Muscle layer of duodenum (tissue), 2 donors: ENCODE data around the gene GGCT.

Experiments
- H3K27ac ChIP-seq: one replicate; pipeline ENCODE4 v1.7.0; 2013; ENCODE audit warnings: mild to moderate bottlenecking, low read length
- H3K27me3 ChIP-seq: one replicate; pipeline ENCODE4 v1.7.0; 2013; ENCODE audit warnings: low read depth, mild to moderate bottlenecking, control low read depth, low read length
- H3K36me3 ChIP-seq, 2 donors: one replicate each; pipeline ENCODE4 v1.7.0; 2013; ENCODE audit warnings: low read length in 2 of 2, control low read depth in 1 of 2, mild to moderate bottlenecking in 1 of 2; ENCODE audit not compliant: insufficient read depth in 2 of 2, control insufficient read depth in 1 of 2
- H3K4me1 ChIP-seq, 2 donors: one replicate each; pipeline ENCODE4 v1.7.0; 2013; ENCODE audit warnings: low read length in 2 of 2, mild to moderate bottlenecking in 2 of 2, control low read depth in 1 of 2, moderate library complexity in 1 of 2; ENCODE audit not compliant: insufficient read depth in 2 of 2, control insufficient read depth in 1 of 2
- H3K4me3 ChIP-seq, 2 donors: one replicate each; pipeline ENCODE4 v1.7.0; 2013; ENCODE audit warnings: low read length in 2 of 2, low read depth in 1 of 2, mild to moderate bottlenecking in 1 of 2
- H3K9me3 ChIP-seq, 2 donors: one replicate each; pipeline ENCODE4 v1.7.0; 2013; ENCODE audit warnings: low read length in 2 of 2, control low read depth in 1 of 2, mild to moderate bottlenecking in 1 of 2; ENCODE audit not compliant: control insufficient read depth in 1 of 2
- donor health status: healthy.

GGCT gene

DNA sequence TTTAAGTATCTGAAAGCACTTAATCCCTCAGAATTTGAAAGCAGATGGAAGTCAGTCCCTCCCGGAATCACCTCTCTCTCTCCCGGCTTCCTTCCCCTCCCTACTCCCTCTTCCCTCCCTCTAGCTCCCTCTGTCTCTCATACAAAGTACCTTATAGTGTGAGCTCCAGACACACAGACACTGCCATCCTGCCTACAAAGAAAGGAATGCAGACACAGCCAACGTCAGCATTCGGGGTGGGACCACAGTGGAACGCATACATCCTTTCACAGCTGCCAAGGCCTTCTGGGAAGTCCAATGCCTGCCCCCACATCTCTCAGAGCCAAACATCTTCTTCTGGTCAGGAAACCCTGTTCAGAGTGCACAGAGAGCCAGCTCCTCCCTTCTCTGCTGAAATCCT lies 35.3 kb downstream of the GGCT start:
- Histone ChIP-seq H3K36me3 (peaks cover 0 to 3% of the 10 kb centered on the region in 2 donors), H3K4me1 (peaks cover 35 to 50% of the 10 kb centered on the region in 2 donors), H3K27me3 (no peaks in the 10 kb centered on the region), H3K9me3 (no peaks in the 10 kb centered on the region), H3K4me3 (peak overlapping the region in 1 of 2 donors; percentile 10), H3K27ac (peak overlapping the region; percentile 89)

DNA sequence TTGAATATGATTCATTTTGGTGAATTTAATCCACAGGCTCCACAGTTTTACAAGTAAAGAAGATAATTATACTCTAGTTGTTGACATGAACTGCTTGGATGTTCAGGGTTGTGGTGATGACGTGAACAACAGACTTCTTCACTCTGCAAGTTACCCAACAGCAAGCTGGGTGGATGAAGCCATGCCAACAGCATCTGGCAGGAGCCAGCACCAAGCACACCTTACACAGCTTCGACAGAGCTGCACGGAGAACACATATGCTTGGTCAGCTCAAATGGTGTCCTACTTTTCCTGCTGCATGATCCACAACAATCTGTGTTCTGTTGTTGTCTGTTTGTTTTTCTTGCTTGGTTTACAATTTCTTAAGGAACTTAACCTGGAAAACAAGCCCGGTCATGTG lies 35.8 kb downstream of the GGCT start:
- Histone ChIP-seq H3K4me1 (peaks cover 35 to 48% of the 10 kb centered on the region in 2 donors), H3K9me3 (no peaks in the 10 kb centered on the region), H3K36me3 (peaks cover 0 to 3% of the 10 kb centered on the region in 2 donors), H3K27ac (peak overlapping the region; percentile 89), H3K27me3 (no peaks in the 10 kb centered on the region), H3K4me3 (peak overlapping the region in 1 of 2 donors; percentile 10)

DNA sequence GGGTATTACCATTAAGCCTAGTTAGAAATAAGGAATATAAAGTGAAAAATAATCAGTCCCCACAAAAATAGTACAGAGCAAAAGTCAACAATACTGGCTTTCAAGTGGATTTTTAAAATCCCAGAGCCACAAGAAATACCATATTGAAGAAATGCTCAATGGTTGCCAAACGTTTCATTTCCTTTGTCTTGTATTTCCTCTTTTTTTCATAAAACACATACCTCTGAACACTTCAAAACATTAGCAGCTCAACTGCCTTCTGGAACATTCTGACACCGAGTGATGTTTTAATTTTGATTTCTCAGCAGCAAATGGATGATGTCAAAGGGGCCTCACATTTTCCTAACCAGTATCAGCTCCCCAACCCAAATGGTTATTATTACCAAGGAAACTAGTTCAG lies 36.6 kb downstream of the GGCT start:
- Histone ChIP-seq H3K9me3 (no peaks in the 10 kb centered on the region), H3K36me3 (peaks cover 0 to 3% of the 10 kb centered on the region in 2 donors), H3K4me1 (peaks cover 40% of the 10 kb centered on the region in 2 donors), H3K4me3 (no peak overlapping the region), H3K27me3 (no peaks in the 10 kb centered on the region), H3K27ac (peak overlapping the region; percentile 89)

DNA sequence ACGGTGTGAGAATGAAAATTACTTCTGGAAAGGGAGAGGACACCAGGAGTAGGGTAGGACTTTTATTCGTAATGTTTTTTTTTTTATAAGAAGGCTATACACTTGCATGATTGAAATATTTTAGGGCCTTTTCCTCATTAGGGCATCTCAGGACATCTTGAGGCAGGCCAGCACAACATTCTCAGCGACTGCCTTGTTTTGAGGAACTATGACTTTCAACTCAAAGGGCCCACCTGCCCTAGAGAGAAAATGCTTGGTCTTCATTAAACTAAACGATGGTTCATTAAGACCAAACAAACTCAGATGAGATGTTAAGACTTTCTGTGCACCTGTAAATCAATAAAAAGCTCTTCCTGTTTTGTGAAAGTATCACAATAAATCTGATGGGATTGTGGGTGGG lies 37.4 kb downstream of the GGCT start:
- Histone ChIP-seq H3K4me1 (peaks cover 40% of the 10 kb centered on the region in 2 donors), H3K27ac (no peak overlapping the region), H3K4me3 (no peak overlapping the region), H3K36me3 (peaks cover 0 to 3% of the 10 kb centered on the region in 2 donors), H3K9me3 (no peaks in the 10 kb centered on the region), H3K27me3 (no peaks in the 10 kb centered on the region)

DNA sequence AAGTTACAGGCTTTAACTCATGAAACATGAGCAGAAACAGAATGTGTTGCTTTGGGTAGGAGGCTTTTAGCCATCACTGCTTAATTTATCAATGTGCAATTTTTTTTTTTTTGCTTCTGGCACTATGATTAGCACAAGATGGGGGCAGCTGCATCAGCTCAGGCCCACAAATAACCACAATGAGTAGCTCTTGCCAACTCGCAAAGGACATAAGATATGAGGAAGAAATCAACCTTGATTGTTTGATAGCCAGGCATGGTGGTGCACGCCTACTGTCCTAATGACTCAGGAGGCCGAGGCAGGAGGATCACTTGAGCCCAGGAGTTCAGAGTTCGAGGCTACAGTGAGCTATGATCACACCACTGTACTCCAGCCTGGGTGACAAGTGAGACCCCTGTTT lies 38.4 kb downstream of the GGCT start:
- Histone ChIP-seq H3K36me3 (peaks cover 0 to 3% of the 10 kb centered on the region in 2 donors), H3K4me3 (no peak overlapping the region), H3K27me3 (no peaks in the 10 kb centered on the region), H3K4me1 (peaks cover 31 to 32% of the 10 kb centered on the region in 2 donors), H3K9me3 (no peaks in the 10 kb centered on the region), H3K27ac (peak overlapping the region; percentile 71)

DNA sequence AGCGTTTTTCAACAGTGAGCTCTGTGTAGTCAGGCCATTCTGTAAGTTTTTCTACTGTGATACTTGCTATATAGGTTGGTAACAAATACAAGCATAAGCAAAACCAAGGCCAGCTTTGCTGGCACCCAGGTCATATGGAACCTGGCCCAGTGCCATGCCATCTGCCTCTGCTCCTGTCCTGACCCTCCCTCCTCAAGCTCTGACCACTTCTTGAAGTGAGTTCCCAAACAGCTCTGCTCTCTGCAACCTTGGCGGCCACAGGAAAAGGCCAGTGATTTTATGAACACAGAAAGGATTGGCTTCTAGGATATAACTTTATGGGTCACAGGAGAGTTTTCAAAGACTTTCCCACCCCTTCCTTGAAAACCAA lies 38.8 kb downstream of the GGCT start:
- Histone ChIP-seq H3K4me3 (no peak overlapping the region), H3K27me3 (no peaks in the 10 kb centered on the region), H3K27ac (peak overlapping the region; percentile 71), H3K36me3 (peaks cover 0 to 3% of the 10 kb centered on the region in 2 donors), H3K9me3 (no peaks in the 10 kb centered on the region), H3K4me1 (peaks cover 29% of the 10 kb centered on the region in 2 donors)

DNA sequence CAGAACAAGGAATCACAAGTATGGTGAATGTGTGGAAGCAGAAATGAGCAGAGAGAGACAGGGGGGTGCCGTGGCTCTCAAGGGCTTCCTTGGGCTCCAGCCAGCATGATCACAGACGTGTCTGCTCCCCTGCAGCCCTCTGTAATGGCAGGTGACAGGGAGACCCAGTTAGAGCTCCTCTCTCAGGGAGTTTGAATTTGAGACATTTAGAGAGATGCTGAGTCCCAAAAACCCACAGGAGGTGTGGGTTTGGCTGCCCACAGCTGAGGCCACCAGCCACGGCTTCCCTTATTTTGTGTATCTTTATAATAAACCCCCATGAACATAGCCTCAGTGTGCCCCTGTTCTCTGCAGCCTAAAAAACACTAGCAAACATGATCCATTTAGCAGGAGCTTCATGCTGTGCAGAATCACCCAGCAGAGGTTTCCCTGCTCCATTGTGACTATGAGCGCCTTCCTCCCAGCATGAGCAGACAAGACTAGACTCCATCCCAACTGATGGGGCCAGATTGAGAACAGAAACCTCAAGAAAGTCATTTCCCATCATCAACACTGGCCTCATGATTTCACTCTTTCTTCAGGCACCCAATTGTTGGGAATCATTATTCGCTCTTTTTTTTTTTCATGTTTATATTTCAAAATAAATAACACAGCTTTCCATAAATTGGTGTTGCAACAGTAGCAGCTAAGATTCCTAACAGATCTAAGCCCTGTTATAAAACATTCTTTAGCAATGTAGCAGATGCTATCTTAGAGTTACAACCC lies 39.4 kb downstream of the GGCT start:
- Histone ChIP-seq H3K9me3 (no peaks in the 10 kb centered on the region), H3K36me3 (peaks cover 0 to 3% of the 10 kb centered on the region in 2 donors), H3K27me3 (no peaks in the 10 kb centered on the region), H3K4me1 (peaks cover 28 to 31% of the 10 kb centered on the region in 2 donors), H3K4me3 (no peak overlapping the region), H3K27ac (peak overlapping the region; percentile 71)

DNA sequence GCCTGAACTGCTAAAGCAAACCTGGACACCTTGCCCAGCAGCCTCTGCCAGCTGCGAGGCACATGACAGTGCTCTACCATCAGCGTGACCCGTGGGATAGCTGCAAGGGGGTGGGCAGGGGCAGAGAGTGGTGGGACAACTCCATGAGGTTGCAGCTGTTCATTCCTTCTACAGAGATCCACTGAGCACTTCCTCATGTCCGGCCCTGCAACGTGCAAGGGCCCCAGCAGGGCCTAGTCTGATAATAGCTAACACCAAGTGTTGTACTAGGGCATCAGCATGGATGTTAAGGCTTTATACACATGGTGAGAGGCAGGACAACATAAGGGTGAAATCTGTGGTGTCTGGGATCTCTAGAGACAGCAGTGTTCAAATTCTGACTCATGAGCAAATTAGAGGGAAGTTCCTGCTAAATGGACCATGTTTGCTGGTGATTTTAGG lies 40.4 kb downstream of the GGCT start:
- H3K9me3 ChIP-seq, result no peaks in the 10 kb centered on the region
- peaks cover 0 to 3% of the 10 kb centered on the region in 2 donors for H3K36me3 ChIP-seq
- no peaks in the 10 kb centered on the region for H3K27me3 ChIP-seq
- no peak overlapping the region for H3K4me3 ChIP-seq
- H3K27ac ChIP-seq, result no peak overlapping the region
- peaks cover 26 to 30% of the 10 kb centered on the region in 2 donors for H3K4me1 ChIP-seq

DNA sequence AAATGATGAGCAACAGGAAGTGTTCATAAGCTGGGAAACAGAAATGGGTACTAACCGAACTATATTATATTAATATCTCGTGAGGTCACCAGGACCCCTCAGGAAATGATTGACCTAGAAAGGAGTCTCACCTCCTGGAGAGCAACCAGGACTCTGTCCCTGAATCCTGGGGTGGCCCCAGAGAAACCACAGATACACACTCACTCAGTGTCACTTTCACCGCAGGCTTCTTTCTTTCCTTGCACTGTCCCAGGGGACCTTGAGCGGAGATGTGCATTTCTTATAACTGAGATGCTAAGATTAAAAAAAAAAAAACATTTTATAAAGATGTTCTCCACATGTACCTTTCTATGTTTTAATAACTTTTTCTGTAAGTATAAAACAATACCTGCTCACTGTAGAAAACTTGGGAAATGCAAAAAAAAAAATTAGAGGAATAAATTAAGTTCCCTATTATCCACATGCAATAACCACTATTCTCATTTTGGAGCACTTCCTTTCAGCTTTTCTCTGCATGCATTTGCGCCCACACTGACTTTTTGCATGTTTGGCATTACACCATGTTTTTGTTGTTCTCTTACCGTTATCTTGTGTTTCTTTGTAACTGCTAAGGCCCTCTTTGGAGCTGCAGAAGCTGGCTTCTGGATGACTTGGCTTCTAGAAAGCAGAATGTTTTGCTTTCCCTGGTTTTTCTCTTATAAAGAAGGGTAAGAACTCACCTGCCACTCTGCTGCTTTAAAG lies 41.1 kb downstream of the GGCT start:
- Histone ChIP-seq H3K4me1 (peaks cover 19 to 31% of the 10 kb centered on the region in 2 donors), H3K9me3 (no peaks in the 10 kb centered on the region), H3K27me3 (no peaks in the 10 kb centered on the region), H3K4me3 (no peak overlapping the region), H3K27ac (no peak overlapping the region), H3K36me3 (no peaks in the 10 kb centered on the region)

DNA sequence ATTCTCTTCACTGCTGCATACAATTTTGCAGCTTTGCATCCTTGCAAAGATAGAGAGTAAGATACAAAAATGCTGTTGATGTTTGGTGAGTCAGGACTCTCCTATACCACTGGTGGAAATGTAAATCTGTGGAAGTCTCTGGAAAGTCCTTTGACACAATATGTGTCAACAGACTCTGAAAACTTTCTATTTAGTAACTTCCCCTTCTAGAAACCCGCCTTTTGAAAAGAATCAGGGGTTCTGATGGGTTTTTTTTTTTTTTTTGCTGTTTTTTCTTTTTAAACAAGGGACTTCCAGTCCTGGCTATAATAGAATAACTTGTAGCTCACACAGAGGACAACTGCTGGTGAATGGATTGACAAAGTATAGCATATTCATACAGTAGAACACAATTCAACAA lies 42.5 kb downstream of the GGCT start:
- H3K9me3 ChIP-seq, result no peaks in the 10 kb centered on the region
- no peak overlapping the region for H3K4me3 ChIP-seq
- no peak overlapping the region for H3K27ac ChIP-seq
- no peaks in the 10 kb centered on the region for H3K36me3 ChIP-seq
- no peaks in the 10 kb centered on the region for H3K27me3 ChIP-seq
- H3K4me1 ChIP-seq, result peaks cover 17 to 32% of the 10 kb centered on the region in 2 donors

DNA sequence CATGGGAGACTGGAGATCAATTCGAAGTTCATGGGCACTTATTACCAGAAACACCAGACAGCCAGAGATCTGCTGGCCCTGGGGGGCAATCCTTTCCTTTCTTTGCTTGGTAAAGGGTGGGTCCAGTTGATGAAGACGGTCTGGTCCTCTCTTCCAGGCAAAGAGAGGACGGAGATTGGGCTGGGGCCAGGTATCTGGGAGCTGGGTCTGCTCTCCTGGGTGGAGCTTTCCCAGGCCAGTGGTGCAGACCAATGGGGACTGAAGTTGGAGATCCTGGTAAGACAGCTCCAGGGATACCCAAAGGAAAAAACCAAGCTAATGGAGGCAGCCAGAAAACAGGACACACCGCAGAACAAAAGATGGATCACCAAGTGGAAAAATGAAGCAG lies 44.4 kb downstream of the GGCT start:
- Histone ChIP-seq H3K4me1 (peaks cover 8 to 21% of the 10 kb centered on the region in 2 donors), H3K4me3 (no peak overlapping the region), H3K27me3 (no peaks in the 10 kb centered on the region), H3K36me3 (peaks cover 8 to 13% of the 10 kb centered on the region in 2 donors), H3K27ac (peak overlapping the region; percentile 71), H3K9me3 (no peaks in the 10 kb centered on the region)
